Astrocyte (in vitro differentiated cells and primary cell): ENCODE data around the gene CLEC6A. TPM values are rescaled to one million over a fixed set of nuclear protein-coding genes. Genes with fewer than 3 reads are reported as not detected.

ENCODE experiments used
- total RNA-seq: library from RNA; stranded (reverse); gene quantifications from 2 replicates; pipeline ENCODE4 v1.2.1, GENCODE V29; 2021

Gene CLEC6A
- total RNA-seq, 1 donor from 2014 or later = not detected

Other genes with a start within 250 kb of the CLEC6A start
- not detected in 2 replicates for gene FAM90A1, start 228.3 kb upstream of the CLEC6A start, total RNA-seq
- not detected in 2 replicates for gene CLEC4D, start 57.5 kb downstream of the CLEC6A start, total RNA-seq
- not detected in 2 replicates for gene CLEC4E, start 84.9 kb downstream of the CLEC6A start, total RNA-seq
- not detected in 2 replicates for gene AICDA, start 156.9 kb downstream of the CLEC6A start, total RNA-seq
- gene MFAP5, start 206.9 kb downstream of the CLEC6A start, total RNA-seq = 86.4 and 105 TPM in 2 replicates
- gene RIMKLB, start 242.0 kb downstream of the CLEC6A start, total RNA-seq = 34.1 and 36.6 TPM in 2 replicates